H1 (cell line): ENCODE measurements around the gene RGS11. TPM values are rescaled to one million over a fixed set of nuclear protein-coding genes. Genes with fewer than 3 reads are reported as not detected.
"Not testable (repeated sequence)": the region's sequence is repeated elsewhere in the genome, so short reads cannot be mapped to it uniquely, and the experiment has no call there.

Experiments used
- CTCF ChIA-PET: fragments of 300-600 bp; sonication (Branson Sonifier 250); formaldehyde crosslinking; loops from one replicate; lab custom pipeline; 2021; ENCODE audit not compliant: partially characterized antibody; lab: Charles Lee
- POLR2A ChIA-PET: fragments of 300-600 bp; sonication (Branson Sonifier 250); formaldehyde crosslinking; loops from one replicate; lab custom pipeline; 2021; ENCODE audit warnings: inconsistent platforms; ENCODE audit not compliant: partially characterized antibody; lab: Charles Lee
- DNase-seq, 2 experiments: peaks; one replicate each; pipeline versions ENCODE4 v3.0.0 to v3.0.0-alpha.2; 2010 to 2022; ENCODE audit warnings: low spot score in 2 of 2, low read depth in 1 of 2, mixed read lengths in 1 of 2
- FAIRE-seq: peaks from 2 replicates; lab custom pipeline; 2011; peaks lifted over from hg19 to GRCh38; lab: Jason Lieb, UNC
- H2AFZ ChIP-seq: 2 replicates; pipeline ENCODE4 v1.8.1; 2012; ENCODE audit warnings: low read length, inconsistent platforms
- H2AK5ac ChIP-seq: 2 replicates; pipeline ENCODE4 v1.6.1; 2013; ENCODE audit warnings: low read depth, low read length
- H2BK120ac ChIP-seq: replicated peaks from 2 replicates; pipeline ENCODE3; 2013; ENCODE audit warnings: low read depth, low read length, inconsistent platforms
- H2BK12ac ChIP-seq: 2 replicates; pipeline ENCODE4 v1.6.1; 2013; ENCODE audit warnings: low read depth, low read length
- H2BK15ac ChIP-seq: 2 replicates; pipeline ENCODE4 v1.6.1; 2013; ENCODE audit warnings: low read length
- H2BK20ac ChIP-seq: 2 replicates; pipeline ENCODE4 v1.6.1; 2013; ENCODE audit warnings: low read length
- H2BK5ac ChIP-seq: 2 replicates; pipeline ENCODE4 v1.6.1; 2013; ENCODE audit warnings: low read depth, low read length
- H3K14ac ChIP-seq: 2 replicates; pipeline ENCODE4 v1.6.1; 2013; ENCODE audit warnings: inconsistent platforms; ENCODE audit not compliant: insufficient read length
- H3K18ac ChIP-seq: 2 replicates; pipeline ENCODE4 v1.6.1; 2013; ENCODE audit warnings: low read length; ENCODE audit errors: extremely low read depth
- H3K23ac ChIP-seq: 2 replicates; pipeline ENCODE4 v1.6.1; 2013; ENCODE audit warnings: inconsistent platforms; ENCODE audit not compliant: insufficient read length
- H3K23me2 ChIP-seq: 2 replicates; pipeline ENCODE4 v1.6.1; 2013; ENCODE audit warnings: low read depth, low read length
- H3K27ac ChIP-seq: 2 replicates; pipeline ENCODE4 v1.6.1; 2011; ENCODE audit warnings: low read depth, low read length, inconsistent platforms
- H3K27me3 ChIP-seq, 4 experiments: replicated peaks in 1 of 4; 1 replicate in 1 of 4; 2 replicates in 3 of 4; pipeline versions ENCODE4 v1.6.1 to v1.8.1; 2011 to 2013; ENCODE audit warnings: low read length in 3 of 4, mild to moderate bottlenecking in 3 of 4, inconsistent platforms in 2 of 4, mixed read lengths in 2 of 4, moderate library complexity in 1 of 4; ENCODE audit not compliant: control insufficient read depth in 3 of 4, insufficient read depth in 3 of 4; ENCODE audit errors: extremely low read depth in 1 of 4
- H3K36me3 ChIP-seq, 4 experiments: 2 replicates each; pipeline versions ENCODE4 v1.6.1 to v1.8.1; 2011 to 2013; ENCODE audit warnings: mild to moderate bottlenecking in 4 of 4, low read length in 3 of 4, moderate library complexity in 2 of 4, control low read depth in 1 of 4, inconsistent platforms in 1 of 4; ENCODE audit not compliant: insufficient read depth in 4 of 4, control insufficient read depth in 2 of 4
- H3K4ac ChIP-seq: replicated peaks from 2 replicates; pipeline ENCODE3; 2013; ENCODE audit warnings: low read length, low read depth, mixed read lengths, inconsistent platforms; ENCODE audit not compliant: insufficient read length
- H3K4me1 ChIP-seq, 4 experiments: replicated peaks in 1 of 4; 1 replicate in 1 of 4; 2 replicates in 3 of 4; pipeline versions ENCODE4 v1.6.1 to v1.8.1; 2011 to 2013; ENCODE audit warnings: low read length in 3 of 4, inconsistent platforms in 2 of 4, mixed read lengths in 1 of 4; ENCODE audit not compliant: insufficient read depth in 4 of 4, control insufficient read depth in 3 of 4
- H3K4me2 ChIP-seq, 2 experiments: 2 replicates each; pipeline versions ENCODE4 v1.6.1 to v1.8.1; 2011 to 2013; ENCODE audit warnings: low read depth in 2 of 2, low read length in 2 of 2, control low read depth in 1 of 2, inconsistent platforms in 1 of 2, mild to moderate bottlenecking in 1 of 2; ENCODE audit not compliant: insufficient read depth in 1 of 2
- H3K4me3 ChIP-seq, 4 experiments: fragments of 200-600, 300-600 bp in 1 of 4; sonication (generic), shearing (Covaris generic), sonication (Bioruptor Twin) in 1 of 4; 2 replicates each; pipeline versions ENCODE4 v1.5.1 to v1.8.1; 2011 to 2016; ENCODE audit warnings: low read length in 4 of 4, low read depth in 3 of 4, control low read depth in 2 of 4, inconsistent platforms in 2 of 4, mild to moderate bottlenecking in 2 of 4, mixed read lengths in 1 of 4, moderate library complexity in 1 of 4; ENCODE audit not compliant: insufficient read depth in 2 of 4; ENCODE audit errors: extremely low read depth in 1 of 4
- H3K56ac ChIP-seq: replicated peaks from 2 replicates; pipeline ENCODE3; 2013; ENCODE audit warnings: low read depth, mild to moderate bottlenecking, mixed read lengths, low read length, inconsistent platforms; ENCODE audit not compliant: insufficient read length
- H3K79me1 ChIP-seq: 2 replicates; pipeline ENCODE4 v1.6.1; 2013; ENCODE audit warnings: low read depth, low read length, control low read depth
- H3K79me2 ChIP-seq, 2 experiments: 2 replicates each; pipeline versions ENCODE4 v1.6.1 to v1.8.1; 2012 to 2013; ENCODE audit warnings: low read length in 2 of 2, mild to moderate bottlenecking in 2 of 2, inconsistent platforms in 1 of 2; ENCODE audit not compliant: insufficient read depth in 2 of 2, control insufficient read depth in 1 of 2
- H3K9ac ChIP-seq, 4 experiments: replicated peaks in 1 of 4; 1 replicate in 1 of 4; 2 replicates in 3 of 4; pipeline versions ENCODE4 v1.6.1 to v1.8.1; 2011 to 2013; ENCODE audit warnings: low read depth in 3 of 4, low read length in 3 of 4, control low read depth in 2 of 4, mild to moderate bottlenecking in 2 of 4, moderate library complexity in 2 of 4, inconsistent platforms in 1 of 4; ENCODE audit errors: extremely low read depth in 1 of 4
- H3K9me3 ChIP-seq, 2 experiments: 2 replicates each; pipeline versions ENCODE4 v1.6.1 to v1.8.1; 2012 to 2013; ENCODE audit warnings: mild to moderate bottlenecking in 2 of 2, moderate library complexity in 2 of 2, control low read depth in 1 of 2, inconsistent platforms in 1 of 2, low read depth in 1 of 2, low read length in 1 of 2, mixed read lengths in 1 of 2; ENCODE audit not compliant: insufficient read depth in 2 of 2
- H4K20me1 ChIP-seq, 2 experiments: replicated peaks in 1 of 2; 2 replicates each; pipeline versions ENCODE3 to v1.8.1; 2011 to 2013; ENCODE audit warnings: inconsistent platforms in 2 of 2, low read length in 2 of 2, mild to moderate bottlenecking in 1 of 2; ENCODE audit not compliant: insufficient read depth in 2 of 2, control insufficient read depth in 1 of 2
- H4K5ac ChIP-seq: 2 replicates; pipeline ENCODE4 v1.6.1; 2013; ENCODE audit warnings: low read length, low read depth, mixed read lengths, inconsistent platforms; ENCODE audit not compliant: insufficient read length
- H4K8ac ChIP-seq: 2 replicates; pipeline ENCODE4 v1.8.0; 2013; ENCODE audit warnings: mild to moderate bottlenecking, moderate library complexity, low read length, inconsistent platforms; ENCODE audit not compliant: insufficient read depth; ENCODE audit errors: extremely low read depth
- H4K91ac ChIP-seq: replicated peaks from 2 replicates; pipeline ENCODE3; 2013; ENCODE audit warnings: low read length, mixed read lengths, inconsistent platforms; ENCODE audit not compliant: insufficient read length
- WGBS, 2 experiments: shearing (Covaris generic) in 1 of 2; methylation state at CpG; one replicate each; pipeline versions ENCODE4 v1.1.6 to v1.1.7; 2013 to 2015; ENCODE audit warnings: low lambda C conversion rate in 2 of 2, mixed read lengths in 2 of 2, inconsistent platforms in 1 of 2, low coverage in 1 of 2, missing lambda C conversion rate in 1 of 2; ENCODE audit not compliant: insufficient replicate concordance in 2 of 2, insufficient coverage in 1 of 2, insufficient read length in 1 of 2; ENCODE audit errors: extremely low coverage in 1 of 2, missing lambda C conversion rate in 1 of 2; 5-methylcytosine and 5-hydroxymethylcytosine counted together
- polyA plus RNA-seq, 7 experiments: library from polyadenylated mRNA; depleted of rRNA in 3 of 7; stranded (reverse) in 5 of 7; unstranded in 2 of 7; fragments of >200 nt in 5 of 7; fragments of 200-250 nt in 2 of 7; gene quantifications; 1 replicate in 5 of 7; 2 replicates in 1 of 7; 4 replicates in 1 of 7; pipeline versions ENCODE4 v1.2.1 to v1.2.3, GENCODE V29; 2011 to 2013; ENCODE audit warnings: missing spikeins in 2 of 7, mixed read lengths in 2 of 7
- total RNA-seq: library from RNA; stranded (reverse); fragmentation: NEBNext Ultra II Directional; extraction: Animal tissue kit (Norgen Biotek cat#: 25700); gene quantifications from 2 replicates; pipeline ENCODE4 v1.2.1, GENCODE V29; 2021

The RGS11 gene
- total and polyA plus RNA-seq, 2 of the 8 experiments (the other 6 are each of a cell fraction or from before 2014, with no cell fraction given): 0.84 to 1.2 TPM

DNA sequence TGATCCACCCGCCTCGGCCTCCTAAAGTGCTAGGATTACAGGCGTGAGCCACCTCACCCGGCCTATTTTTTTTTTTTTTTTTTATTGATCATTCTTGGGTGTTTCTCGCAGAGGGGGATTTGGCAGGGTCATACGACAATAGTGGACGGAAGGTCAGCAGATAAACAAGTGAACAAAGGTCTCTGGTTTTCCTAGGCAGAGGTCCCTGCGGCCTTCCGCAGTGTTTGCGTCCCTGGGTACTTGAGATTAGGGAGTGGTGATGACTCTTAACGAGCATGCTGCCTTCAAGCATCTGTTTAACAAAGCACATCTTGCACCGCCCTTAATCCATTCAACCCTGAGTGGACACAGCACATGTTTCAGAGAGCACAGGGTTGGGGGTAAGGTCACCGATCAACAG, 17.7 kb downstream of the RGS11 start:
- not testable (repeated sequence) for FAIRE-seq
- peaks cover 7 to 18% (median 9%) of the 10 kb centered on the region in 4 experiments; a peak in 6 of 8 replicates for H3K36me3 ChIP-seq

More for the DNA sequence above, 17.7 kb downstream of the RGS11 start:
- WGBS, 2 experiments: 94% methylated on average over 8 of the region's 13 CpGs; no CpG with 5 or more reads in 1 of the 2 experiments
- H2BK12ac ChIP-seq, H3K18ac ChIP-seq, DNase-seq, H3K4ac ChIP-seq, H3K4me3 ChIP-seq, H3K79me2 ChIP-seq, H2BK20ac ChIP-seq, H3K27me3 ChIP-seq, H3K79me1 ChIP-seq, H3K14ac ChIP-seq, H3K27ac ChIP-seq, H2AFZ ChIP-seq, H2BK120ac ChIP-seq, H3K9me3 ChIP-seq, H3K4me2 ChIP-seq, H3K23me2 ChIP-seq, H3K9ac ChIP-seq, H2BK15ac ChIP-seq, H3K4me1 ChIP-seq, H4K5ac ChIP-seq, H2BK5ac ChIP-seq, CTCF ChIA-PET, H3K56ac ChIP-seq, H3K23ac ChIP-seq, H2AK5ac ChIP-seq, H4K8ac ChIP-seq, H4K91ac ChIP-seq: not testable (repeated sequence)
- H4K20me1 ChIP-seq: peaks cover 0 to 12% of the 10 kb centered on the region in 2 experiments
- POLR2A ChIA-PET: interaction anchor here (0.6 kb wide), 1 partner anchor 17 kb away, joined by 3 read pairs; no protein-coding TSS in a partner anchor
